GM12878 (cell line): ENCODE data around the gene GARIN5B. TPM values are rescaled to one million over a fixed set of nuclear protein-coding genes. Genes with fewer than 3 reads are reported as not detected.

ENCODE experiments used
- BRCA1 ChIP-seq: IDR thresholded peaks from 2 replicates; pipeline ENCODE4 v1.6.1; 2011; ENCODE audit warnings: low read depth, low read length, improper control_type of control experiment
- CREB1 ChIP-seq: IDR thresholded peaks from 2 replicates; pipeline ENCODE4 v1.6.1; 2012; ENCODE audit warnings: low read depth, mild to moderate bottlenecking, inconsistent platforms
- GATAD2B ChIP-seq: fragments of 450-650 bp; conservative IDR thresholded peaks from 2 replicates; pipeline ENCODE4 v1.6.1; 2017; ENCODE audit warnings: low read depth, mild to moderate bottlenecking, moderate library complexity
- POLR2A ChIP-seq: IDR thresholded peaks from 2 replicates; pipeline ENCODE4 v1.6.1; 2011; ENCODE audit warnings: low read depth, mild to moderate bottlenecking, low read length
- SIX5 ChIP-seq: IDR thresholded peaks from 2 replicates; pipeline ENCODE4 v1.6.1; 2011; ENCODE audit warnings: mild to moderate bottlenecking, low read depth, low read length, moderate library complexity; ENCODE audit not compliant: severe bottlenecking
- SMAD1 ChIP-seq: fragments of 450-650 bp; IDR thresholded peaks from 2 replicates; pipeline ENCODE4 v1.6.1; 2018; ENCODE audit warnings: mild to moderate bottlenecking, low read depth; ENCODE audit not compliant: partially characterized antibody
- SMAD5 ChIP-seq: IDR thresholded peaks from 2 replicates; pipeline ENCODE4 v1.6.1; 2016; ENCODE audit warnings: antibody characterized with exemption, low read depth
- ZNF207 ChIP-seq: fragments of 450-650 bp; IDR thresholded peaks from 2 replicates; pipeline ENCODE4 v1.6.1; 2014; ENCODE audit warnings: antibody characterized with exemption, mild to moderate bottlenecking, borderline replicate concordance
- ZZZ3 ChIP-seq: IDR thresholded peaks from 2 replicates; pipeline ENCODE4 v1.6.1; 2011; ENCODE audit warnings: low read depth; ENCODE audit not compliant: control insufficient read depth, insufficient read length
- polyA plus RNA-seq, 11 experiments: library from polyadenylated mRNA; depleted of rRNA in 4 of 11; unstranded in 6 of 11; stranded (reverse) in 5 of 11; fragments of >200 nt; fragmentation: Nextera tagmentation in 4 of 11; fragmentation: Illumina TruSeq in 1 of 11; extraction: Ambion mirVana in 4 of 11; extraction: Trizol in 1 of 11; gene quantifications; 1 replicate in 1 of 11; 2 replicates in 10 of 11; pipeline versions ENCODE4 v1.2.1 to v1.2.3, GENCODE V29; 2011 to 2016; ENCODE audit warnings: inconsistent platforms in 2 of 11, missing spikeins in 2 of 11, low read depth in 1 of 11
- total RNA-seq, 4 experiments: library from RNA; depleted of rRNA in 3 of 4; stranded (reverse); fragments of >200 nt in 3 of 4; fragmentation: Illumina TruSeq in 1 of 4; extraction: Trizol in 1 of 4; gene quantifications; 2 replicates each; pipeline versions ENCODE4 v1.2.1 to v1.2.3, GENCODE V29; 2013 to 2021
- TF ChIP-seq, protein P1 (sequence below): fragments of 150-350 bp; IDR thresholded peaks from 2 replicates; pipeline ENCODE4 v1.6.1; 2016; ENCODE audit warnings: low read depth, low read length
- TF ChIP-seq, protein P2 (sequence below): IDR thresholded peaks from 2 replicates; pipeline ENCODE4 v1.6.1; 2012; ENCODE audit warnings: low read depth, low read length, improper control_type of control experiment
- TF ChIP-seq, protein P3 (sequence below): fragments of 450-650 bp; IDR thresholded peaks from 2 replicates; pipeline ENCODE4 v1.6.1; 2018; ENCODE audit warnings: borderline replicate concordance, mild to moderate bottlenecking; ENCODE audit not compliant: partially characterized antibody
- TF ChIP-seq, protein P4 (sequence below): fragments of 450-650 bp; IDR thresholded peaks from 2 replicates; pipeline ENCODE4 v1.6.1; 2017; ENCODE audit warnings: low read depth, mild to moderate bottlenecking, moderate library complexity
- TF ChIP-seq, protein P5 (sequence below): IDR thresholded peaks from 2 replicates; pipeline ENCODE4 v1.6.1; 2011; ENCODE audit warnings: mild to moderate bottlenecking, low read depth, low read length, moderate library complexity; ENCODE audit not compliant: insufficient replicate concordance

Gene GARIN5B
- total and polyA plus RNA-seq, 10 of the 15 experiments (the other 5 are each of a cell fraction or from before 2014, with no cell fraction given), result not detected

DNA sequence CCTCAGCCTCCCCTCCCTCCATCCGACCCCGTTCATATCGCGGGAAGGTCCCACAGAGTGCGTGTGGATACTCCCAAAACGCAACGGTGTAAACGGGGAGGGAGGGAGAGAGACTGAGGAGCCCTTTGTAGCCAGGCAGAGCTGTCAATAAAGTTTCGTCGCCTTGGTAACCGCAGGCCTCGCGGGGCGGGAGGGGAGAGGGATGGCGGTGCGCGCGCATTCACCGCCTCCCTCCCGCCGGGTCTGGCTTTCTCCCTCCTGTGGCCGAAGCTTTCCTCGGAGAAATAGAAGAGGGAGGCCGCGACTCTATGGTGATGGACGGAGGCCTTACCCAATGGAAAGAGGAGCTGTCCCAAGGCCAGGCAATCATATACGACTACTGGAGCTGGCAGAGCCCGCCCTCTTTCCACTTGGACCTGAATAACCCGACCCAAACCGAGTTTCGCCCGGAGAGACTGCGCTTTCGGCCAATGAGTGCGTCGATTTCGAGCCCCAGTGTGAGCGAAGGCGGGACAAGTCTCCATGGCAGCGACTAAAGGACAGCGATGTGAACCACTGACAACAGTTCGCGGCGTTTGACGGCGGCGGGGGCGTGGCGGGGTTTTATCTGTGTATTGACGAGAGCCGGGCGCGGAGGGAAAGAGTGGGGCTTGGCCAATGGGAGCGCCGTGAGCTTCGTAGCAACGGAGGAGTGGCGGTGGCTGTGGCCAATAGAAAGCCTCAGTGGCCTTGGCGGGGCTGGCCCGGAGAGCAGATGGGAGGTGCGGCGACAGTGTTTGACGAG lies 23.8 kb downstream of the GARIN5B start, which contains the start of gene KMT5C (continued):
- TF ChIP-seq, protein P1, sequence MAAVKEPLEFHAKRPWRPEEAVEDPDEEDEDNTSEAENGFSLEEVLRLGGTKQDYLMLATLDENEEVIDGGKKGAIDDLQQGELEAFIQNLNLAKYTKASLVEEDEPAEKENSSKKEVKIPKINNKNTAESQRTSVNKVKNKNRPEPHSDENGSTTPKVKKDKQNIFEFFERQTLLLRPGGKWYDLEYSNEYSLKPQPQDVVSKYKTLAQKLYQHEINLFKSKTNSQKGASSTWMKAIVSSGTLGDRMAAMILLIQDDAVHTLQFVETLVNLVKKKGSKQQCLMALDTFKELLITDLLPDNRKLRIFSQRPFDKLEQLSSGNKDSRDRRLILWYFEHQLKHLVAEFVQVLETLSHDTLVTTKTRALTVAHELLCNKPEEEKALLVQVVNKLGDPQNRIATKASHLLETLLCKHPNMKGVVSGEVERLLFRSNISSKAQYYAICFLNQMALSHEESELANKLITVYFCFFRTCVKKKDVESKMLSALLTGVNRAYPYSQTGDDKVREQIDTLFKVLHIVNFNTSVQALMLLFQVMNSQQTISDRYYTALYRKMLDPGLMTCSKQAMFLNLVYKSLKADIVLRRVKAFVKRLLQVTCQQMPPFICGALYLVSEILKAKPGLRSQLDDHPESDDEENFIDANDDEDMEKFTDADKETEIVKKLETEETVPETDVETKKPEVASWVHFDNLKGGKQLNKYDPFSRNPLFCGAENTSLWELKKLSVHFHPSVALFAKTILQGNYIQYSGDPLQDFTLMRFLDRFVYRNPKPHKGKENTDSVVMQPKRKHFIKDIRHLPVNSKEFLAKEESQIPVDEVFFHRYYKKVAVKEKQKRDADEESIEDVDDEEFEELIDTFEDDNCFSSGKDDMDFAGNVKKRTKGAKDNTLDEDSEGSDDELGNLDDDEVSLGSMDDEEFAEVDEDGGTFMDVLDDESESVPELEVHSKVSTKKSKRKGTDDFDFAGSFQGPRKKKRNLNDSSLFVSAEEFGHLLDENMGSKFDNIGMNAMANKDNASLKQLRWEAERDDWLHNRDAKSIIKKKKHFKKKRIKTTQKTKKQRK, result peak; percentile 96
- TF ChIP-seq ZNF207, result 0 out of 2 replicates have a peak, but pooled peaks have one; percentile 52
- TF ChIP-seq CREB1, result peak; percentile 98
- TF ChIP-seq SIX5, result peak; percentile 5
- TF ChIP-seq, protein P2, sequence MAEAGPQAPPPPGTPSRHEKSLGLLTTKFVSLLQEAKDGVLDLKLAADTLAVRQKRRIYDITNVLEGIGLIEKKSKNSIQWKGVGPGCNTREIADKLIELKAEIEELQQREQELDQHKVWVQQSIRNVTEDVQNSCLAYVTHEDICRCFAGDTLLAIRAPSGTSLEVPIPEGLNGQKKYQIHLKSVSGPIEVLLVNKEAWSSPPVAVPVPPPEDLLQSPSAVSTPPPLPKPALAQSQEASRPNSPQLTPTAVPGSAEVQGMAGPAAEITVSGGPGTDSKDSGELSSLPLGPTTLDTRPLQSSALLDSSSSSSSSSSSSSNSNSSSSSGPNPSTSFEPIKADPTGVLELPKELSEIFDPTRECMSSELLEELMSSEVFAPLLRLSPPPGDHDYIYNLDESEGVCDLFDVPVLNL, result peak; percentile 77
- TF ChIP-seq, protein P3, sequence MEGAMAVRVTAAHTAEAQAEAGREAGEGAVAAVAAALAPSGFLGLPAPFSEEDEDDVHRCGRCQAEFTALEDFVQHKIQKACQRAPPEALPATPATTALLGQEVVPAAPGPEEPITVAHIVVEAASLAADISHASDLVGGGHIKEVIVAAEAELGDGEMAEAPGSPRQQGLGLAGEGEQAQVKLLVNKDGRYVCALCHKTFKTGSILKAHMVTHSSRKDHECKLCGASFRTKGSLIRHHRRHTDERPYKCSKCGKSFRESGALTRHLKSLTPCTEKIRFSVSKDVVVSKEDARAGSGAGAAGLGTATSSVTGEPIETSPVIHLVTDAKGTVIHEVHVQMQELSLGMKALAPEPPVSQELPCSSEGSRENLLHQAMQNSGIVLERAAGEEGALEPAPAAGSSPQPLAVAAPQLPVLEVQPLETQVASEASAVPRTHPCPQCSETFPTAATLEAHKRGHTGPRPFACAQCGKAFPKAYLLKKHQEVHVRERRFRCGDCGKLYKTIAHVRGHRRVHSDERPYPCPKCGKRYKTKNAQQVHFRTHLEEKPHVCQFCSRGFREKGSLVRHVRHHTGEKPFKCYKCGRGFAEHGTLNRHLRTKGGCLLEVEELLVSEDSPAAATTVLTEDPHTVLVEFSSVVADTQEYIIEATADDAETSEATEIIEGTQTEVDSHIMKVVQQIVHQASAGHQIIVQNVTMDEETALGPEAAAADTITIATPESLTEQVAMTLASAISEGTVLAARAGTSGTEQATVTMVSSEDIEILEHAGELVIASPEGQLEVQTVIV, result peak; percentile 78
- TF ChIP-seq, protein P4, sequence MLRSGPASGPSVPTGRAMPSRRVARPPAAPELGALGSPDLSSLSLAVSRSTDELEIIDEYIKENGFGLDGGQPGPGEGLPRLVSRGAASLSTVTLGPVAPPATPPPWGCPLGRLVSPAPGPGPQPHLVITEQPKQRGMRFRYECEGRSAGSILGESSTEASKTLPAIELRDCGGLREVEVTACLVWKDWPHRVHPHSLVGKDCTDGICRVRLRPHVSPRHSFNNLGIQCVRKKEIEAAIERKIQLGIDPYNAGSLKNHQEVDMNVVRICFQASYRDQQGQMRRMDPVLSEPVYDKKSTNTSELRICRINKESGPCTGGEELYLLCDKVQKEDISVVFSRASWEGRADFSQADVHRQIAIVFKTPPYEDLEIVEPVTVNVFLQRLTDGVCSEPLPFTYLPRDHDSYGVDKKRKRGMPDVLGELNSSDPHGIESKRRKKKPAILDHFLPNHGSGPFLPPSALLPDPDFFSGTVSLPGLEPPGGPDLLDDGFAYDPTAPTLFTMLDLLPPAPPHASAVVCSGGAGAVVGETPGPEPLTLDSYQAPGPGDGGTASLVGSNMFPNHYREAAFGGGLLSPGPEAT, result peak; percentile 50; the same call in 1 of the 2 replicates
- TF ChIP-seq, protein P5, sequence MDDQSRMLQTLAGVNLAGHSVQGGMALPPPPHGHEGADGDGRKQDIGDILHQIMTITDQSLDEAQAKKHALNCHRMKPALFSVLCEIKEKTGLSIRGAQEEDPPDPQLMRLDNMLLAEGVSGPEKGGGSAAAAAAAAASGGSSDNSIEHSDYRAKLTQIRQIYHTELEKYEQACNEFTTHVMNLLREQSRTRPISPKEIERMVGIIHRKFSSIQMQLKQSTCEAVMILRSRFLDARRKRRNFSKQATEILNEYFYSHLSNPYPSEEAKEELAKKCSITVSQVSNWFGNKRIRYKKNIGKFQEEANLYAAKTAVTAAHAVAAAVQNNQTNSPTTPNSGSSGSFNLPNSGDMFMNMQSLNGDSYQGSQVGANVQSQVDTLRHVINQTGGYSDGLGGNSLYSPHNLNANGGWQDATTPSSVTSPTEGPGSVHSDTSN, result peak; percentile 94
- no peak for TF ChIP-seq SMAD1
- no peak for TF ChIP-seq ZZZ3
- 0 out of 2 replicates have a peak, but pooled peaks have one; percentile 36 for TF ChIP-seq GATAD2B
- TF ChIP-seq BRCA1, result peak; percentile 34; the same call in 1 of the 2 replicates
- TF ChIP-seq POLR2A, result 0 out of 2 replicates have a peak, but pooled peaks have one; percentile 13
- no peak for TF ChIP-seq SMAD5
